Ovary (tissue), 3 donors: ENCODE data around the gene ELF5.

Experiments used
- CTCF ChIP-seq, 3 donors: fragments of 450-650 bp in 2 of 3; fragments of 200-600 bp in 1 of 3; IDR thresholded peaks; one replicate each; pipeline versions ENCODE4 v1.5.1 to v1.8.0; 2016 to 2022; ENCODE audit warnings: antibody characterized with exemption in 3 of 3, mild to moderate bottlenecking in 1 of 3
- EP300 ChIP-seq: sonication (generic); formaldehyde crosslinking; IDR thresholded peaks from one replicate; pipeline ENCODE4 v1.6.1; 2017; ENCODE audit warnings: antibody characterized with exemption
- donor health status: DM: no; HTN: no; CAD: no.

GRCh38 chr11:34540870-34541269, 27.3 kb upstream of the ELF5 start:
- TF ChIP-seq CTCF (IDR thresholded peaks at IDR 0.05) = no peak
- no peak for TF ChIP-seq EP300
